Measurements from ENCODE around the gene PTPRK. TPM values are rescaled to one million over a fixed set of nuclear protein-coding genes. Genes with fewer than 3 reads are reported as not detected.
A peak's percentile ranks its signal among the peaks of the same experiment; 100 is the strongest.
"Not testable (repeated sequence)": the region's sequence is repeated elsewhere in the genome, so short reads cannot be mapped to it uniquely, and the experiment has no call there.

PTPRK gene
- total RNA-seq, 2 donors from 2014 or later = 113 to 121 TPM

GRCh38 chr6:127990074-127990473 lies 530.3 kb downstream of the PTPRK start:
- DNase-seq (no peak), ATAC-seq (no peak)
- intact Hi-C loops (cut with DNase I, micrococcal nuclease) = no loop called here

GRCh38 chr6:127980996-127981395 lies 539.4 kb downstream of the PTPRK start:
- intact Hi-C loops (cut with DNase I, micrococcal nuclease) = no loop called here
- no peak for ATAC-seq
- no peak for DNase-seq

- DNase-seq; intact Hi-C loops (cut with DNase I, micrococcal nuclease); ATAC-seq: not testable (repeated sequence)
Observed at GRCh38 chr6:127978185-127978584, 542.2 kb downstream of the PTPRK start.

GRCh38 chr6:127976796-127977195 lies 543.6 kb downstream of the PTPRK start:
- ATAC-seq = no peak
- intact Hi-C loops (cut with DNase I, micrococcal nuclease) = no loop called here

GRCh38 chr6:127976111-127976510 lies 544.3 kb downstream of the PTPRK start:
- intact Hi-C loops (cut with DNase I, micrococcal nuclease) = no loop called here
- ATAC-seq = no peak
- DNase-seq = no peak

More at GRCh38 chr6:127976796-127977195, 543.6 kb downstream of the PTPRK start:
- no peak for DNase-seq

- intact Hi-C loops (cut with DNase I, micrococcal nuclease) = no loop called here
- ATAC-seq = no peak
Observed at GRCh38 chr6:127972815-127973214, 547.6 kb downstream of the PTPRK start.

GRCh38 chr6:127971945-127972391 lies 548.4 kb downstream of the PTPRK start:
- no peak for DNase-seq
- intact Hi-C loops (cut with DNase I, micrococcal nuclease) = no loop called here
- peak; percentile 34 for ATAC-seq

More at GRCh38 chr6:127972815-127973214, 547.6 kb downstream of the PTPRK start:
- DNase-seq = no peak

GRCh38 chr6:127971386-127971785 lies 549.0 kb downstream of the PTPRK start:
- intact Hi-C loops (cut with DNase I, micrococcal nuclease) = no loop called here
- DNase-seq = no peak
- ATAC-seq = no peak

GRCh38 chr6:127969701-127970100 lies 550.7 kb downstream of the PTPRK start:
- ATAC-seq (no peak), DNase-seq (no peak)
- intact Hi-C loops (cut with DNase I, micrococcal nuclease) = no loop called here

- intact Hi-C loops (cut with DNase I, micrococcal nuclease) = no loop called here
- ATAC-seq (no peak), DNase-seq (no peak)
Observed at GRCh38 chr6:127968394-127968793, 552.0 kb downstream of the PTPRK start.

GRCh38 chr6:127967708-127968107 lies 552.7 kb downstream of the PTPRK start:
- ATAC-seq = no peak
- intact Hi-C loops (cut with DNase I, micrococcal nuclease) = no loop called here
- DNase-seq = no peak

GRCh38 chr6:127966616-127967015 lies 553.8 kb downstream of the PTPRK start:
- ATAC-seq (no peak), DNase-seq (no peak)
- intact Hi-C loops (cut with DNase I, micrococcal nuclease) = no loop called here

- DNase-seq = no peak
- ATAC-seq = no peak
- intact Hi-C loops (cut with DNase I, micrococcal nuclease) = no loop called here
Observed at GRCh38 chr6:127963495-127963894, 556.9 kb downstream of the PTPRK start.

- intact Hi-C loops (cut with DNase I, micrococcal nuclease) = no loop called here
- ATAC-seq = no peak
- no peak for DNase-seq
Observed at GRCh38 chr6:127959869-127960268, 560.5 kb downstream of the PTPRK start.

GRCh38 chr6:127956956-127957355 lies 563.4 kb downstream of the PTPRK start:
- intact Hi-C loops (cut with DNase I, micrococcal nuclease) = no loop called here
- DNase-seq (no peak), ATAC-seq (no peak)

GRCh38 chr6:127956260-127956888 lies 564.0 kb downstream of the PTPRK start:
- intact Hi-C loops (cut with DNase I, micrococcal nuclease) = no loop called here
- DNase-seq = no peak
- no peak for ATAC-seq

GRCh38 chr6:127954082-127954481 lies 566.3 kb downstream of the PTPRK start:
- intact Hi-C loops (cut with DNase I, micrococcal nuclease) = no loop called here
- no peak for DNase-seq
- no peak for ATAC-seq

- intact Hi-C loops (cut with DNase I, micrococcal nuclease) = no loop called here
- DNase-seq = no peak
- ATAC-seq = no peak
Observed at GRCh38 chr6:127952831-127953230, 567.6 kb downstream of the PTPRK start.

- ATAC-seq = no peak
- intact Hi-C loops (cut with DNase I, micrococcal nuclease) = no loop called here
Observed at GRCh38 chr6:127952176-127952575, 568.2 kb downstream of the PTPRK start.

GRCh38 chr6:127951172-127951917 lies 569.1 kb downstream of the PTPRK start:
- ATAC-seq = no peak
- intact Hi-C loops (cut with DNase I, micrococcal nuclease) = no loop called here
- no peak for DNase-seq

More at GRCh38 chr6:127952176-127952575, 568.2 kb downstream of the PTPRK start:
- no peak for DNase-seq

Data from left colon (tissue), 2 donors.